NCI-H2107 treated with DMSO at 0.1 percent for 48 hours (cell line): Measurements from ENCODE around the gene ANKRD13D.
A peak's percentile ranks its signal among the peaks of the same experiment; 100 is the strongest.

Experiments
- DNase-seq: peaks from one replicate; lab custom pipeline; 2025; ENCODE audit not compliant: unreplicated experiment; lab: John Stamatoyannopoulos, UW

The ANKRD13D gene

GRCh38 chr11:67285541-67286498, 3.3 kb upstream of the ANKRD13D start:
- no peak for DNase-seq

- no peak for DNase-seq
These were observed 2.3 kb upstream of the ANKRD13D start for GRCh38 chr11:67286621-67287333.

- DNase-seq, result no peak
These were observed 1.5 kb upstream of the ANKRD13D start for GRCh38 chr11:67287355-67288197.

- no peak for DNase-seq
These were observed 978 bp upstream of the ANKRD13D start for GRCh38 chr11:67288198-67288451.

- DNase-seq, result peak; percentile 57
These were observed 464 bp upstream of the ANKRD13D start for GRCh38 chr11:67288452-67289225.

- DNase-seq, result no peak
These were observed 762 bp downstream of the ANKRD13D start for GRCh38 chr11:67289651-67290479.

- DNase-seq, result no peak
These were observed 1.7 kb downstream of the ANKRD13D start for GRCh38 chr11:67290801-67291200.

- no peak for DNase-seq
These were observed 2.6 kb downstream of the ANKRD13D start for GRCh38 chr11:67291481-67292381.

- no peak for DNase-seq
These were observed 3.6 kb downstream of the ANKRD13D start for GRCh38 chr11:67292671-67293070.

GRCh38 chr11:67293090-67293489, 4.0 kb downstream of the ANKRD13D start:
- no peak for DNase-seq

GRCh38 chr11:67295846-67296245, 6.7 kb downstream of the ANKRD13D start:
- DNase-seq, result no peak

- no peak for DNase-seq
These were observed 9.7 kb downstream of the ANKRD13D start for GRCh38 chr11:67298786-67299185.

GRCh38 chr11:67299471-67300191, 10.5 kb downstream of the ANKRD13D start:
- DNase-seq, result no peak

GRCh38 chr11:67300256-67300755, 11.2 kb downstream of the ANKRD13D start:
- DNase-seq, result no peak

- no peak for DNase-seq
These were observed 11.7 kb downstream of the ANKRD13D start for GRCh38 chr11:67300756-67301312.

GRCh38 chr11:67301313-67301921, 12.3 kb downstream of the ANKRD13D start:
- no peak for DNase-seq

GRCh38 chr11:67301951-67302516, 12.9 kb downstream of the ANKRD13D start:
- peak; percentile 51 for DNase-seq
